Ishikawa (cell line): Measurements from ENCODE around the gene ACVR1.

Experiments
- CEBPB ChIP-seq: IDR thresholded peaks from 2 replicates; pipeline ENCODE4 v1.6.1; 2012
- CREB1 ChIP-seq: IDR thresholded peaks from 2 replicates; pipeline ENCODE4 v1.6.1; 2012; ENCODE audit warnings: low read depth
- EGR1 ChIP-seq: IDR thresholded peaks from 2 replicates; pipeline ENCODE4 v1.6.1; 2012
- EP300 ChIP-seq: IDR thresholded peaks from 2 replicates; pipeline ENCODE4 v1.6.1; 2012; ENCODE audit warnings: borderline replicate concordance
- FOXM1 ChIP-seq: IDR thresholded peaks from 2 replicates; pipeline ENCODE4 v1.6.1; 2012; ENCODE audit warnings: low read depth, borderline replicate concordance
- MAX ChIP-seq: IDR thresholded peaks from 2 replicates; pipeline ENCODE4 v1.6.1; 2012
- RAD21 ChIP-seq: IDR thresholded peaks from 2 replicates; pipeline ENCODE4 v1.6.1; 2012; ENCODE audit warnings: low read depth
- REST ChIP-seq: IDR thresholded peaks from 2 replicates; pipeline ENCODE4 v1.6.1; 2012; ENCODE audit warnings: low read depth, mild to moderate bottlenecking
- TAF1 ChIP-seq: IDR thresholded peaks from 2 replicates; pipeline ENCODE4 v1.6.1; 2012; ENCODE audit warnings: low read depth, mild to moderate bottlenecking
- TEAD4 ChIP-seq: IDR thresholded peaks from 2 replicates; pipeline ENCODE4 v1.6.1; 2012
- USF1 ChIP-seq: IDR thresholded peaks from 2 replicates; pipeline ENCODE4 v1.6.1; 2012
- YY1 ChIP-seq: IDR thresholded peaks from 2 replicates; pipeline ENCODE4 v1.6.1; 2012; ENCODE audit warnings: low read depth
- ZBTB7A ChIP-seq: IDR thresholded peaks from 2 replicates; pipeline ENCODE4 v1.6.1; 2012; ENCODE audit warnings: low read depth

GRCh38 chr2:157804355-157804754 lies 71.8 kb downstream of the ACVR1 start:
- TF ChIP-seq TAF1 = no peak
- no peak for TF ChIP-seq MAX
- no peak for TF ChIP-seq EP300
- TF ChIP-seq ZBTB7A = no peak
- TF ChIP-seq CREB1 = no peak
- no peak for TF ChIP-seq FOXM1
- TF ChIP-seq TEAD4 = no peak
- TF ChIP-seq RAD21 = no peak
- no peak for TF ChIP-seq CEBPB
- no peak for TF ChIP-seq REST
- no peak for TF ChIP-seq YY1
- no peak for TF ChIP-seq USF1
- no peak for TF ChIP-seq EGR1
